HG03060 (cell line): ENCODE data around the gene WNT3A.

Source experiments
- ATAC-seq: cut with Tn5 transposase; IDR thresholded peaks from one replicate; pipeline ENCODE4 v1.9.1; 2021; ENCODE audit warnings: low read depth, moderate number of reproducible peaks; ENCODE audit not compliant: unreplicated experiment

The WNT3A gene

GRCh38 chr1:228095938-228096337 is 89.1 kb downstream of the WNT3A start:
- ATAC-seq, result no peak

GRCh38 chr1:228096416-228097332 is 89.9 kb downstream of the WNT3A start:
- no peak for ATAC-seq

- no peak for ATAC-seq
Observed at GRCh38 chr1:228097333-228098081, 90.7 kb downstream of the WNT3A start.

GRCh38 chr1:228098323-228098931 is 91.6 kb downstream of the WNT3A start:
- no peak for ATAC-seq

GRCh38 chr1:228099331-228099732 is 92.5 kb downstream of the WNT3A start:
- no peak for ATAC-seq

GRCh38 chr1:228100822-228101613 is 94.2 kb downstream of the WNT3A start:
- ATAC-seq, result no peak

GRCh38 chr1:228101614-228101993 is 94.8 kb downstream of the WNT3A start:
- no peak for ATAC-seq

- ATAC-seq, result no peak
Observed at GRCh38 chr1:228101994-228102790, 95.4 kb downstream of the WNT3A start.

- ATAC-seq, result peak; percentile 47
Observed at GRCh38 chr1:228102791-228103620, 96.2 kb downstream of the WNT3A start, which contains the start of gene C1orf35. C1orf35 (minus strand) TSS chr1:228103325; CDS start chr1:228103227, 98 bp downstream.

GRCh38 chr1:228104526-228105269 is 97.9 kb downstream of the WNT3A start:
- ATAC-seq, result no peak

- ATAC-seq, result no peak
Observed at GRCh38 chr1:228105270-228105995, 98.6 kb downstream of the WNT3A start.

- no peak for ATAC-seq
Observed at GRCh38 chr1:228105996-228106799, 99.4 kb downstream of the WNT3A start.

GRCh38 chr1:228106800-228107054 is 99.9 kb downstream of the WNT3A start:
- no peak for ATAC-seq

- ATAC-seq, result no peak
Observed at GRCh38 chr1:228107636-228108035, 100.8 kb downstream of the WNT3A start.

- no peak for ATAC-seq
Observed at GRCh38 chr1:228108055-228108690, 101.4 kb downstream of the WNT3A start.

GRCh38 chr1:228108742-228109072 is 101.9 kb downstream of the WNT3A start:
- peak; percentile 7 for ATAC-seq
